Activated CD4-positive, alpha-beta memory T cell treated with anti-CD3 and anti-CD28 coated beads for 36 hours (primary cell): ENCODE measurements around the gene HRG. TPM values are rescaled to one million over a fixed set of nuclear protein-coding genes. Genes with fewer than 3 reads are reported as not detected.
A peak's percentile ranks its signal among the peaks of the same experiment; 100 is the strongest.
"Not testable (repeated sequence)": the region's sequence is repeated elsewhere in the genome, so short reads cannot be mapped to it uniquely, and the experiment has no call there.

Experiments
- CTCF ChIA-PET: fragments of 350-600 bp; sonication (Branson Sonifier 250); formaldehyde crosslinking; loops from one replicate; lab custom pipeline; 2021; ENCODE audit warnings: antibody characterized with exemption, inconsistent platforms; lab: Charles Lee
- POLR2A ChIA-PET: fragments of 350-600 bp; sonication (Branson Sonifier 250); formaldehyde crosslinking; loops from one replicate; lab custom pipeline; 2021; ENCODE audit warnings: antibody characterized with exemption; lab: Charles Lee
- DNase-seq: peaks from one replicate; pipeline ENCODE4 v3.0.0-alpha.2; 2020
- H3K27ac Mint-ChIP-seq: one replicate; pipeline ENCODE4 v1.8.0; 2021; ENCODE audit warnings: mixed read lengths
- H3K27me3 Mint-ChIP-seq: one replicate; pipeline ENCODE4 v1.8.0; 2021; ENCODE audit warnings: mixed read lengths
- H3K36me3 Mint-ChIP-seq: one replicate; pipeline ENCODE4 v1.8.0; 2021; ENCODE audit warnings: mixed read lengths
- H3K4me1 Mint-ChIP-seq: one replicate; pipeline ENCODE4 v1.8.0; 2021; ENCODE audit warnings: low read depth, mixed read lengths
- H3K4me3 Mint-ChIP-seq: one replicate; pipeline ENCODE4 v1.8.0; 2021; ENCODE audit warnings: mild to moderate bottlenecking, mixed read lengths
- H3K9me3 Mint-ChIP-seq: one replicate; pipeline ENCODE4 v1.8.0; 2021; ENCODE audit warnings: mixed read lengths
- intact Hi-C: fragments of 100-400 bp; cut with micrococcal nuclease; formaldehyde crosslinking; loops from one replicate; pipeline ENCODE4 v1.15.1; 2023
- total RNA-seq, 2 experiments: library from RNA; stranded (reverse); gene quantifications; one replicate each; pipeline ENCODE4 v1.2.3, GENCODE V29; 2021

HRG gene
- total RNA-seq, 2 experiments from 2014 or later = not detected

GRCh38 chr3:186691676-186692075 lies 25.9 kb downstream of the HRG start:
- Mint-ChIP-seq H3K9me3 (no peaks in the 10 kb centered on the region), H3K27ac (no peak overlapping the region), H3K36me3 (peaks cover 2% of the 10 kb centered on the region), H3K4me1 (peaks cover 2% of the 10 kb centered on the region), H3K27me3 (peaks cover 15% of the 10 kb centered on the region), H3K4me3 (no peak overlapping the region)
- intact Hi-C loops = no loop called here
- no peak for DNase-seq
- POLR2A ChIA-PET = no interaction called here
- CTCF ChIA-PET = no interaction called here

GRCh38 chr3:186693843-186694242 lies 28.0 kb downstream of the HRG start:
- Mint-ChIP-seq H3K27ac (no peak overlapping the region), H3K27me3 (peaks cover 9% of the 10 kb centered on the region), H3K4me1 (no peaks in the 10 kb centered on the region), H3K36me3 (no peaks in the 10 kb centered on the region), H3K9me3 (no peaks in the 10 kb centered on the region), H3K4me3 (no peak overlapping the region)
- ChIA-PET POLR2A (no interaction called here), CTCF (no interaction called here)
- no peak for DNase-seq
- intact Hi-C loops = no loop called here

- Mint-ChIP-seq H3K4me1 (no peaks in the 10 kb centered on the region), H3K27me3 (peaks cover 9% of the 10 kb centered on the region), H3K9me3 (no peaks in the 10 kb centered on the region), H3K36me3 (no peaks in the 10 kb centered on the region), H3K27ac (no peak overlapping the region), H3K4me3 (no peak overlapping the region)
- POLR2A ChIA-PET = no interaction called here
- CTCF ChIA-PET = no interaction called here
- intact Hi-C loops = no loop called here
- DNase-seq = peak; percentile 13
Observed at GRCh38 chr3:186694288-186695032, 28.6 kb downstream of the HRG start.

- peaks cover 4% of the 10 kb centered on the region for H3K4me1 Mint-ChIP-seq
- intact Hi-C loops = no loop called here
- ChIA-PET CTCF (no interaction called here), POLR2A (no interaction called here)
- H3K9me3 Mint-ChIP-seq = no peaks in the 10 kb centered on the region
- H3K27me3 Mint-ChIP-seq = peaks cover 2% of the 10 kb centered on the region
- no peaks in the 10 kb centered on the region for H3K36me3 Mint-ChIP-seq
- H3K27ac Mint-ChIP-seq = no peak overlapping the region
- no peak overlapping the region for H3K4me3 Mint-ChIP-seq
- no peak for DNase-seq
Observed at GRCh38 chr3:186696522-186696921, 30.7 kb downstream of the HRG start.

- DNase-seq = no peak
- intact Hi-C loops = no loop called here
- Mint-ChIP-seq H3K27me3 (no peaks in the 10 kb centered on the region), H3K4me3 (no peak overlapping the region), H3K36me3 (no peaks in the 10 kb centered on the region), H3K27ac (no peak overlapping the region), H3K4me1 (peaks cover 4% of the 10 kb centered on the region), H3K9me3 (no peaks in the 10 kb centered on the region)
- ChIA-PET POLR2A (no interaction called here), CTCF (interaction anchor here (0.7 to 1.5 kb wide), 3 partner anchors 83 to 124 kb away, joined by 3 to 7 read pairs (median 5); no protein-coding TSS in a partner anchor)
Observed at GRCh38 chr3:186697510-186697909, 31.7 kb downstream of the HRG start.

- H3K4me1 Mint-ChIP-seq = peaks cover 4% of the 10 kb centered on the region
- H3K4me3 Mint-ChIP-seq = no peak overlapping the region
- ChIA-PET CTCF (no interaction called here), POLR2A (no interaction called here)
- no peaks in the 10 kb centered on the region for H3K36me3 Mint-ChIP-seq
- no peaks in the 10 kb centered on the region for H3K9me3 Mint-ChIP-seq
- H3K27me3 Mint-ChIP-seq = peaks cover 7% of the 10 kb centered on the region
- intact Hi-C loops = no loop called here
- no peak overlapping the region for H3K27ac Mint-ChIP-seq
- DNase-seq = no peak
Observed at GRCh38 chr3:186700267-186700666, 34.5 kb downstream of the HRG start.

GRCh38 chr3:186702451-186702850 lies 36.6 kb downstream of the HRG start:
- POLR2A ChIA-PET, H3K36me3 Mint-ChIP-seq, DNase-seq, CTCF ChIA-PET, intact Hi-C loops, H3K27ac Mint-ChIP-seq, H3K4me3 Mint-ChIP-seq, H3K9me3 Mint-ChIP-seq: not testable (repeated sequence)
- H3K27me3 Mint-ChIP-seq = peaks cover 16% of the 10 kb centered on the region
- H3K4me1 Mint-ChIP-seq = peaks cover 15% of the 10 kb centered on the region

- Mint-ChIP-seq H3K36me3 (no peaks in the 10 kb centered on the region), H3K4me3 (no peak overlapping the region), H3K9me3 (no peaks in the 10 kb centered on the region), H3K27me3 (peaks cover 19% of the 10 kb centered on the region), H3K27ac (no peak overlapping the region), H3K4me1 (peaks cover 11% of the 10 kb centered on the region)
- intact Hi-C loops = no loop called here
- DNase-seq = peak; percentile 79
- CTCF ChIA-PET = no interaction called here
- POLR2A ChIA-PET = interaction anchor here (0.6 kb wide), 1 partner anchor 89 kb away, joined by 3 read pairs; no protein-coding TSS in a partner anchor
Observed at GRCh38 chr3:186705882-186706780, 40.3 kb downstream of the HRG start.

GRCh38 chr3:186708983-186709679 lies 43.3 kb downstream of the HRG start:
- Mint-ChIP-seq H3K36me3 (no peaks in the 10 kb centered on the region), H3K27me3 (peaks cover 21% of the 10 kb centered on the region), H3K27ac (no peak overlapping the region), H3K9me3 (no peaks in the 10 kb centered on the region), H3K4me1 (peaks cover 11% of the 10 kb centered on the region), H3K4me3 (no peak overlapping the region)
- no peak for DNase-seq
- ChIA-PET POLR2A (no interaction called here), CTCF (interaction anchor here (0.6 to 1.4 kb wide), 3 partner anchors 95 to 1675 kb away, joined by 3 read pairs; no protein-coding TSS in a partner anchor)
- intact Hi-C loops = no loop called here

GRCh38 chr3:186710694-186711093 lies 44.9 kb downstream of the HRG start:
- Mint-ChIP-seq H3K27me3 (peaks cover 14% of the 10 kb centered on the region), H3K4me1 (peaks cover 10% of the 10 kb centered on the region)
- H3K36me3 Mint-ChIP-seq, H3K4me3 Mint-ChIP-seq, DNase-seq, H3K27ac Mint-ChIP-seq, intact Hi-C loops, H3K9me3 Mint-ChIP-seq, POLR2A ChIA-PET, CTCF ChIA-PET: not testable (repeated sequence)

- no peak overlapping the region for H3K27ac Mint-ChIP-seq
- no peaks in the 10 kb centered on the region for H3K9me3 Mint-ChIP-seq
- intact Hi-C loops = no loop called here
Observed at GRCh38 chr3:186713499-186713898, 47.7 kb downstream of the HRG start.

GRCh38 chr3:186717039-186717457 lies 51.2 kb downstream of the HRG start, which contains the start of gene KNG1:
Gene KNG1, plus strand, starts transcription at chr3:186717359. Its CDS starts 184 bp downstream, at chr3:186717543.
- ChIA-PET POLR2A (no interaction called here), CTCF (no interaction called here)
- Mint-ChIP-seq H3K4me3 (no peak within 1 kb of the TSS), H3K9me3 (no peaks in the 10 kb centered on the region), H3K4me1 (no peaks in the 10 kb centered on the region), H3K27me3 (peaks cover 3% of the 10 kb centered on the region), H3K27ac (no peak within 1 kb of the TSS), H3K36me3 (no peaks in the 10 kb centered on the region)
- intact Hi-C loops = no loop called here
- DNase-seq = no peak

More at GRCh38 chr3:186713499-186713898, 47.7 kb downstream of the HRG start:
- Mint-ChIP-seq H3K4me3 (no peak overlapping the region), H3K36me3 (no peaks in the 10 kb centered on the region), H3K4me1 (no peaks in the 10 kb centered on the region), H3K27me3 (peaks cover 3% of the 10 kb centered on the region)
- ChIA-PET CTCF (no interaction called here), POLR2A (interaction anchor here (0.7 kb wide), 1 partner anchor 39 kb away, joined by 3 read pairs; no protein-coding TSS in a partner anchor)
- no peak for DNase-seq
